ENCODE measurements around the gene PCYT1A. TPM values are rescaled to one million over a fixed set of nuclear protein-coding genes. Genes with fewer than 3 reads are reported as not detected.

The PCYT1A gene
- total RNA-seq, 1 experiment from 2014 or later, result 52.2 TPM

GRCh38 chr3:196218155-196218712 is 69.3 kb downstream of the PCYT1A start:
- no peaks in the 10 kb centered on the region for H3K27me3 ChIP-seq (replicated peaks; ENCODE audit: control insufficient read depth, insufficient read depth, low read length)
- Mint-ChIP-seq H3K36me3 (ENCODE audit: insufficient read depth, unreplicated experiment) (no peaks in the 10 kb centered on the region), H3K9me3 (ENCODE audit: unreplicated experiment) (no peaks in the 10 kb centered on the region), H3K27me3 (ENCODE audit: insufficient read depth, unreplicated experiment) (no peaks in the 10 kb centered on the region), H3K4me1 (ENCODE audit: low read depth, unreplicated experiment) (peaks cover 7% of the 10 kb centered on the region), H3K4me3 (ENCODE audit: unreplicated experiment) (no peak overlapping the region), H3K27ac (ENCODE audit: unreplicated experiment) (no peak overlapping the region)
- no TSS peak for BruUV-seq (replicated peaks)
- POLR2A ChIA-PET, result no interaction called here
- H3K4me3 ChIP-seq (ENCODE audit: low read depth, low read length), result no peak overlapping the region
- no peaks in the 10 kb centered on the region for H3K9me3 ChIP-seq
- CTCF ChIA-PET, result no interaction called here
- no peak for DNase-seq
- TF ChIP-seq CTCF (IDR thresholded peaks at IDR 0.05; ENCODE audit: insufficient read depth in 1 of 2, low read depth in 1 of 2, low read length in 1 of 2, severe bottlenecking in 1 of 2, unreplicated experiment in 1 of 2), result no peak
- peaks cover 9% of the 10 kb centered on the region; the same call in 1 of the 2 replicates for H3K4me1 ChIP-seq
- no peaks in the 10 kb centered on the region; the same call in 1 of the 2 replicates for H3K36me3 ChIP-seq (ENCODE audit: control insufficient read depth, insufficient read depth, low read length)
- intact Hi-C loops (cut with micrococcal nuclease; ENCODE audit: unreplicated experiment), result no loop called here

- TF ChIP-seq CTCF (IDR thresholded peaks at IDR 0.05; ENCODE audit: insufficient read depth in 1 of 2, low read depth in 1 of 2, low read length in 1 of 2, severe bottlenecking in 1 of 2, unreplicated experiment in 1 of 2), result no peak
- no peak overlapping the region for H3K4me3 Mint-ChIP-seq (ENCODE audit: unreplicated experiment)
- Histone ChIP-seq H3K36me3 (ENCODE audit: control insufficient read depth, insufficient read depth, low read length) (no peaks in the 10 kb centered on the region; the same call in 1 of the 2 replicates), H3K9me3 (no peaks in the 10 kb centered on the region), H3K4me1 (peaks cover 9% of the 10 kb centered on the region; the same call in 1 of the 2 replicates), H3K27me3 (replicated peaks; ENCODE audit: control insufficient read depth, insufficient read depth, low read length) (no peaks in the 10 kb centered on the region), H3K4me3 (ENCODE audit: low read depth, low read length) (no peak overlapping the region)
- H3K9me3 Mint-ChIP-seq (ENCODE audit: unreplicated experiment), result no peaks in the 10 kb centered on the region
- intact Hi-C loops (cut with micrococcal nuclease; ENCODE audit: unreplicated experiment), result no loop called here
- ChIA-PET CTCF (no interaction called here), POLR2A (no interaction called here)
- H3K4me1 Mint-ChIP-seq (ENCODE audit: low read depth, unreplicated experiment), result peaks cover 7% of the 10 kb centered on the region
- H3K27me3 Mint-ChIP-seq (ENCODE audit: insufficient read depth, unreplicated experiment), result no peaks in the 10 kb centered on the region
- DNase-seq, result no peak
- no TSS peak for BruUV-seq (replicated peaks)
- H3K36me3 Mint-ChIP-seq (ENCODE audit: insufficient read depth, unreplicated experiment), result no peaks in the 10 kb centered on the region
- H3K27ac Mint-ChIP-seq (ENCODE audit: unreplicated experiment), result no peak overlapping the region
Observed at GRCh38 chr3:196217307-196218154, 70.0 kb downstream of the PCYT1A start.

- POLR2A ChIA-PET, result no interaction called here
- Histone ChIP-seq H3K36me3 (ENCODE audit: control insufficient read depth, insufficient read depth, low read length) (no peaks in the 10 kb centered on the region; the same call in 1 of the 2 replicates), H3K4me3 (ENCODE audit: low read depth, low read length) (no peak overlapping the region), H3K9me3 (no peaks in the 10 kb centered on the region), H3K27me3 (replicated peaks; ENCODE audit: control insufficient read depth, insufficient read depth, low read length) (no peaks in the 10 kb centered on the region), H3K4me1 (peaks cover 9% of the 10 kb centered on the region; the same call in 1 of the 2 replicates)
- no peak for TF ChIP-seq CTCF (IDR thresholded peaks at IDR 0.05; ENCODE audit: insufficient read depth in 1 of 2, low read depth in 1 of 2, low read length in 1 of 2, severe bottlenecking in 1 of 2, unreplicated experiment in 1 of 2)
- CTCF ChIA-PET, result no interaction called here
- H3K27ac Mint-ChIP-seq (ENCODE audit: unreplicated experiment), result no peak overlapping the region
- H3K4me3 Mint-ChIP-seq (ENCODE audit: unreplicated experiment), result no peak overlapping the region
- no peak for DNase-seq
- BruUV-seq (replicated peaks), result no TSS peak
- intact Hi-C loops (cut with micrococcal nuclease; ENCODE audit: unreplicated experiment), result no loop called here
- H3K27me3 Mint-ChIP-seq (ENCODE audit: insufficient read depth, unreplicated experiment), result no peaks in the 10 kb centered on the region
- no peaks in the 10 kb centered on the region for H3K9me3 Mint-ChIP-seq (ENCODE audit: unreplicated experiment)
- H3K4me1 Mint-ChIP-seq (ENCODE audit: low read depth, unreplicated experiment), result peaks cover 7% of the 10 kb centered on the region
- H3K36me3 Mint-ChIP-seq (ENCODE audit: insufficient read depth, unreplicated experiment), result no peaks in the 10 kb centered on the region
Observed at GRCh38 chr3:196216681-196217211, 70.8 kb downstream of the PCYT1A start.

Measured in Caco-2 (cell line).